Chondrocyte (in vitro differentiated cells): ENCODE results near the gene CACTIN. TPM values are rescaled to one million over a fixed set of nuclear protein-coding genes. Genes with fewer than 3 reads are reported as not detected.

Source experiments
- DNase-seq: peaks from one replicate; pipeline ENCODE4 v3.0.0; 2021; ENCODE audit warnings: mixed read lengths, low spot score
- H3K27ac Mint-ChIP-seq: one replicate; pipeline ENCODE4 v1.8.0; 2021; ENCODE audit warnings: mild to moderate bottlenecking, moderate library complexity, mixed read lengths; ENCODE audit not compliant: unreplicated experiment
- H3K27me3 Mint-ChIP-seq: 2 replicates; pipeline ENCODE4 v1.8.0; 2021; ENCODE audit warnings: low read depth, mixed read lengths
- H3K36me3 Mint-ChIP-seq: 2 replicates; pipeline ENCODE4 v1.8.0; 2021; ENCODE audit warnings: low read depth, mixed read lengths
- H3K4me1 Mint-ChIP-seq: 2 replicates; pipeline ENCODE4 v1.8.0; 2021; ENCODE audit warnings: low read depth, mild to moderate bottlenecking, mixed read lengths
- H3K4me3 Mint-ChIP-seq: one replicate; pipeline ENCODE4 v1.8.0; 2021; ENCODE audit warnings: mild to moderate bottlenecking, moderate library complexity, mixed read lengths; ENCODE audit not compliant: unreplicated experiment
- H3K9me3 Mint-ChIP-seq: 2 replicates; pipeline ENCODE4 v1.8.0; 2021; ENCODE audit warnings: low read depth, mixed read lengths
- CTCF ChIP-seq: fragments of 200-600 bp; sonication (generic); IDR thresholded peaks from 2 replicates; pipeline ENCODE4 v1.5.0; 2021; ENCODE audit warnings: antibody characterized with exemption, mild to moderate bottlenecking, moderate library complexity
- total RNA-seq: library from RNA; stranded (reverse); gene quantifications from 3 replicates; pipeline ENCODE4 v1.2.1, GENCODE V29; 2021

Gene CACTIN
- total RNA-seq, 1 donor from 2014 or later: 19.5 TPM

- no peaks in the 10 kb centered on the region for H3K27me3 Mint-ChIP-seq
- no peak for TF ChIP-seq CTCF
- peaks cover 5% of the 10 kb centered on the region for H3K36me3 Mint-ChIP-seq
- H3K4me3 Mint-ChIP-seq: no peak overlapping the region
- peaks cover 30% of the 10 kb centered on the region for H3K4me1 Mint-ChIP-seq
- DNase-seq: peak; percentile 89
- H3K9me3 Mint-ChIP-seq: no peaks in the 10 kb centered on the region
- H3K27ac Mint-ChIP-seq: no peak overlapping the region
Measured at GRCh38 chr19:3612330-3612729, 14.3 kb downstream of the CACTIN start.

- no peak for TF ChIP-seq CTCF
- DNase-seq: no peak
- no peaks in the 10 kb centered on the region for H3K9me3 Mint-ChIP-seq
- H3K27ac Mint-ChIP-seq: no peak overlapping the region
- H3K4me3 Mint-ChIP-seq: no peak overlapping the region
- H3K4me1 Mint-ChIP-seq: peaks cover 33% of the 10 kb centered on the region
- H3K27me3 Mint-ChIP-seq: no peaks in the 10 kb centered on the region
- H3K36me3 Mint-ChIP-seq: peaks cover 3% of the 10 kb centered on the region
Measured at GRCh38 chr19:3611841-3612240, 14.7 kb downstream of the CACTIN start.

- H3K27ac Mint-ChIP-seq: peak overlapping the region; percentile 45
- H3K36me3 Mint-ChIP-seq: peaks cover 3% of the 10 kb centered on the region
- peak; percentile 85 for DNase-seq
- H3K27me3 Mint-ChIP-seq: no peaks in the 10 kb centered on the region
- H3K4me1 Mint-ChIP-seq: peaks cover 33% of the 10 kb centered on the region
- H3K4me3 Mint-ChIP-seq: no peak overlapping the region
- H3K9me3 Mint-ChIP-seq: no peaks in the 10 kb centered on the region
- no peak for TF ChIP-seq CTCF
Measured at GRCh38 chr19:3610745-3611717, 15.6 kb downstream of the CACTIN start.

- Mint-ChIP-seq H3K4me3 (no peak overlapping the region), H3K27ac (peak overlapping the region; percentile 45), H3K36me3 (peaks cover 3% of the 10 kb centered on the region), H3K9me3 (no peaks in the 10 kb centered on the region), H3K4me1 (peaks cover 33% of the 10 kb centered on the region), H3K27me3 (no peaks in the 10 kb centered on the region)
- no peak for DNase-seq
- no peak for TF ChIP-seq CTCF
Measured at GRCh38 chr19:3609779-3610719, 16.5 kb downstream of the CACTIN start.

- Mint-ChIP-seq H3K36me3 (peaks cover 3% of the 10 kb centered on the region), H3K27me3 (no peaks in the 10 kb centered on the region), H3K27ac (no peak overlapping the region), H3K4me3 (no peak overlapping the region), H3K9me3 (no peaks in the 10 kb centered on the region), H3K4me1 (peaks cover 33% of the 10 kb centered on the region)
- no peak for DNase-seq
- TF ChIP-seq CTCF: no peak
Measured at GRCh38 chr19:3608750-3609322, 17.8 kb downstream of the CACTIN start.
